GM19438 (cell line): ENCODE results near the gene PTPRN2.
"Not testable (repeated sequence)": the region's sequence is repeated elsewhere in the genome, so short reads cannot be mapped to it uniquely, and the experiment has no call there.

Experiments used
- ATAC-seq: cut with Tn5 transposase; IDR thresholded peaks from one replicate; pipeline ENCODE4 v1.9.1; 2021; ENCODE audit warnings: low read depth; ENCODE audit not compliant: unreplicated experiment

PTPRN2 gene

DNA sequence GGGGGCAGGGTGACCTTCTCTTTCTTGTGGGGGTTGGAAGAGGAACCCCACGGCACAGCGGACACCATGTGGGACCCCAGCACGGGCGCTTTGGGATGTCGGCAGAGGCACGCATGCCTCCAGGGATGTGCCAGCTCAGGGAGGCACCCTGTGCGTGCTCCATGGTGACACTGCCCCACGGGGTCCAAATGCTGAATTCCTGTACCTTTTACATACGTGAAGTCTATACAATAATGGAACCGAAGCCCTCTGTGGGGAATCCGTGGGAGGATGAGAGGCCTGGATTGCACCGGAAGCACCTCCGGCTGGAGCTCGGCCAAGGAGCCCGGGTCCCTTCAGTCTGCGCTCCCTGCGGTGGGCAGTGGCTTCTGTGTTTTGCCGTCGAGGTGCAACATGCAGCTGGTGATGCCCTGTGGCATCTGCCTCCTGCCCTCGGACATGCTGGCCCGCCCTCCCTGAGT, 726.6 kb downstream of the PTPRN2 start:
- no peak for ATAC-seq

DNA sequence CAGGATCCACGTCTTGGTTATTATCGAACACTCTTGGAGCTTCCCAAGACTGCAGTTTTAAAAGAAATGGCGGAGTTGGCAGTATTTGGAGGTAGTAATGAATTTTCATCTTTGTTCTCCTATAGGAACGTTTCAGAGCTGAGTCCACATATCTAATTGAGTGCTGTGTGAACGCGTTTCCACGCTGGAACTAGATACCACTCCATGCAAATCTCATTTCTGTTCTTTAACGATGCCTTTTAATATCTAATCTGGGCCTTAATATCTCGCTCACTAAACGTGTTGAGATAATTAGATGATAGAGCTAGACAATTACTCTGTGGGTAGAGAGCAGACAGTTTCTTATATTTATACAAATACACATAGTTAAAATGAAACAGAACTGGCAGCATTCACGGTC, 727.2 kb downstream of the PTPRN2 start:
- ATAC-seq = no peak

DNA sequence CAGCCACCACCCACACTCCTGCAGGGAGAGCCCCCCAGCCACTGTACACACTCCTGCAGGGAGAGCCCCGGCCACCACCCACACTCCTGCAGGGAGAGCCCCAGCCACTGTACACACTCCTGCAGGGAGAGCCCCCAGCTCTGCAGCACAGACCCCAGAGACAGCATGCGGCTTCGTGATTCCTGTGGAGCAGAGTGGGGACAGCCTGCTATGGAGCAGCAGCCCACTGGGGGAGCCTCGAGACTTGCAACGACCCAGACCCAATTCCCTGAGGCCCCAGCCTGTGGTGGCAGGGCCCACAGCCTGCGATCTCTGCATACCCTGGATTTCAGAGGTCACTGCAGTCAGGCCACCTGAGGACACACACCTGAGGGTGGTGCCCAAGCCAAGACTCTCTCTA, 727.7 kb downstream of the PTPRN2 start:
- no peak for ATAC-seq

DNA sequence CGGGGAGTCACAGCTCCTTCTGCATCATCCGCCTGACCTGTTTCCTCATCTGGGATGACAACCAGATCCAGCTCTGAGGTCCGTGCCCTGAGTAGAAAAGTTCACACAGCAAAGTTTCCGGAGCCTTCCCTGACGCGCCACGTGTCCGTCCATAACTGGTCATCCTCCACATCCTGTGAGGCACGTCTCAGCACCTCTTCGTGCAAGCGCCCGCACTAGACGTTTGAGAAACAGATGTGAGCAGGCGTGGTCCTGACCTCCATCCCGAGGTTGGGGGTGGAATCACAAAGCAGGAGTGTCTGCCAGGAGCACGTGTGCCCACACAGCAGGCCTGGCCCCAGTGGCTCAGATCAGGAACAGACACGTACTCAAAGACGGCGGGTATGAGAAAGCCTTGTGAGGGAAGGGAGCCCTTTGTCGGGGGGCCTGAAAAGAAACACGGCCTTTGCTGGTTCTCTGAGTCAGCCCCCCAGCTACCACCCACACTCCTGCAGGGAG, 730.0 kb downstream of the PTPRN2 start:
- no peak for ATAC-seq

DNA sequence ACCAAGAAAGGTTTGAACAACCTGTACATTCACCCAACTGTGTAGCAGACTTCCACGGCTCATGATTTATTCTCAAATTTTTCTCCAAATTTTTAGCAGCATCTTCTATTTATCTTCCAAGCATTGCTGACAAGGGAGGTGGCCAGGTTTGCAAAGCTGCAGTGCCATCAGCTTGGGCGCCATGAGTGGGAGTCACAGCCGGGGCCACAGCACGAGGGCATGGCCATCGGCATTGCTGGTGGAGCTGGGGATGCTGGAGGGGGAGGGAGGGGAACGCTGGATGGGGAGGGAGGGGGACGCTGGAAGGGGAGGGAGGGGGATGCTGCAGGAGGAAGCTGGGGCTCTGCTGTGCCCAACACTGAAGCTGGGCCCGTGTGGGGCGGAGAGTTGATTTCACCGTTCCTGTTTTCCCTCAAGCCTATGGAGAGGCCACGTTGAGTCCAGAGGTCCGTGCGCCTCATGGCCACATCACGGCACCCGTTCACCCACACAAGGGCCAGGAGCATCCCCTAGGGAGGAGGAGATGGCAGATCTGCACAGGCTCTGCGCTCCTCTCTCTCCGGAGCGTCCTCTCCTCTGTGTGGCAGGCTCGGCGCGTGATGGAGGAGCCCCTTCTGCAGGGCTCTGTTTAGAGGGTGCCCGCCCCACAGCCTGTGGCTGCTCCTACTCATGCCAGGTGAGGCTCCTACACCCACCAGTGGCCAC, 730.6 kb downstream of the PTPRN2 start:
- no peak for ATAC-seq

DNA sequence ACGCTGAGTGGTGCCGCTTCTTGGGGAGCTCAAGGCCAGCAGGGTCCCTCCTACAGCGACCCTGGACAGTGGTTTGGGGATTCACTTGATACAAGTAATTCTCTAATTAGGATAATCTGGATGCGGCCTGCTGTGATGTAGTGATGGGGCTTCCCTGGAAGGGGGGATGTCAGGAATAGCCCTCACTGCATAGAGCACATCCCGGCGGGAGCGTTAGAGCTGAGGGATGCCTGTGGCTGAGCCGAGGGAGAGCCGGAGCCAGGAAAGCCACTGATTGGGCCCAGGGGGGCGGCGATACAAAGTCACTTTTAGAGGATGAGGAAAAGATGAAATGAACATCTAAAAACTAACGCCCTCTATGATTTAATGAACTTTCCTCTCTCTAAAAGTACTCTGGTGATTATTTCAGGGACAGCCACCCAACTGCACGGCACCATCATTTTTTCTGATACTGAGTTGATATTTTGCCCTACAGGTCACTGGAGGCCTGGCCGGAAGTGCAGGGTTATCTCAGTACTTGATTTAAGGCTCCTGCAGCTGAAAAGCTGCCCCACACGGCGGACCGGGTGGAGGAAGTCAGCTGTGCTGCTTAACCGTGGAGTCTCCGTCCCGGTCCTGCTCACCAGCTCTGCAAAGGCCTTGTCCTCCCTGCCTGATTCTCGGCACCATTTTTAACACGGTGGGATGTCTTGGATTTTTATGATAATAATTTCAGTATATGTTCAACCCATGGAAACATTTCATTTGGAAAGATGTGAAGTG, 732.0 kb downstream of the PTPRN2 start:
- ATAC-seq = no peak

DNA sequence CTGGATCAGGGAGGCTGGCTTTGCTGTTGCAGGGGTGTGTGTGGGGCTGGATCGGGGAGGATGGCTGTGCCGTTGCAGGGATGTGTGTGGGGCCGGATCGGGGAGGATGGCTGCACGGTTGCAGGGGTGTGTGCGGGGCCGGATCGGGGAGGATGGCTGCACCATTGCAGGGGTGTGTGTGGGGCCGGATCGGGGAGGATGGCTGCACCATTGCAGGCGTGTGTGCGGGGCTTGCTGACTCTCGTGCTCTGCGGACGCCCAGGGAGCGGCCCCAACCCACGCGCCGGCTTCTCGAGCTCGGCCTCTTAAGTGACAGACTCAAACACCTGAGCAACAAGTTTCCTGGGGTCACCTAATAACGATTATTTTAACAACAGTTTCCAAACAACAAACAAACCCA, 732.6 kb downstream of the PTPRN2 start:
- ATAC-seq = no peak

DNA sequence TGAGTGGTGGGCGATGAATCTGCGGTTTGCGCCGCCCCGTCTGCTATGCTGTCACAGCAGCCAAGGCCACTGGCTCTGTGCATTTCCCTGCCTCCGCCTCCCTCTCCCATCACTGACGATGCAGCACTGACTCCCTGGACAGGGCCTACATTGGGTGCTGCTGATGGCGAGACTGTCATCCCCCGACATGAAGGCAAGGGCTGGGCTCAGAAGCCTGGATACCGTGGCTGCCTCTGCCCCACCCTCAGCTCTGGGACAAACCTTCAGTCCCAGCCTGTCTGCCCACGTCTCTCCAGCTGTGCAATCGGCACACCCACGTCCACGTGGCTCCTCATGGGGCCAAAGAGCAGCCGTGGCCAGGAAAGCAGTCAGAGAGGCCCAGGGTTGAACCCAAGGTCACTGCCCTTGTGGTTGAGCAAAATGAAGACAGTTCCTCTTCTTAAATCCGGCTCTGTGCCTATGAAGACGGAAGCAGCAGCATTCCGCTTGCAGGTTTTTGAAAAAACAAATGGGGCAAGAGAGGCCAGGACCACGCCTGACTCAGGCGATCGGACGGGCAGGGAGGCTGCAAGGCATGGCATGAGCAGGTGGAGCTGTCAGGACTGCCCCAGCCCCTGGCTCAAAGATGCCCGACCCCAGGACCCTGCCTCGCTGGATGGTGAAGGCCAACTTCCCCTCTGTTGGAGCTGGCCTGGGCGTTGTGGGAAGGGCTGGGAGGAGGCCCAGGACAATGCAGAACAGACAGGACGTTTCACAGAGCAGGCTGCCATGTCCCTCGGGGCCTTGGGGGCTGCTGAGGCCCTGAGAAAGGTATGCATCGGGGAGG, 733.3 kb downstream of the PTPRN2 start:
- ATAC-seq = no peak

DNA sequence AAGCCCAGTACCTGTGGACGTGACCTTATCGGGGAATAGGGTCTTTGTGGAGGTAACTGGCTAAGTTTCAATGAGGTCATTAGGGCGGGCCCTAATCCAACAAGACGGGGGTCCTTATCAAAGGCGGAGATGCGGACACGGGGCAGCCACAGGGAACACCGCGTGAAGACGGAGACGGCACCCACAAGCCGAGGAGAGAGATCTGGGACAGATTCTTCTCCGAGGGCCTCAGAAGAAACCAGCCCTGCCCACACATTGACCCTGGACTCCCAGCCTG, 733.9 kb downstream of the PTPRN2 start:
- ATAC-seq = no peak

DNA sequence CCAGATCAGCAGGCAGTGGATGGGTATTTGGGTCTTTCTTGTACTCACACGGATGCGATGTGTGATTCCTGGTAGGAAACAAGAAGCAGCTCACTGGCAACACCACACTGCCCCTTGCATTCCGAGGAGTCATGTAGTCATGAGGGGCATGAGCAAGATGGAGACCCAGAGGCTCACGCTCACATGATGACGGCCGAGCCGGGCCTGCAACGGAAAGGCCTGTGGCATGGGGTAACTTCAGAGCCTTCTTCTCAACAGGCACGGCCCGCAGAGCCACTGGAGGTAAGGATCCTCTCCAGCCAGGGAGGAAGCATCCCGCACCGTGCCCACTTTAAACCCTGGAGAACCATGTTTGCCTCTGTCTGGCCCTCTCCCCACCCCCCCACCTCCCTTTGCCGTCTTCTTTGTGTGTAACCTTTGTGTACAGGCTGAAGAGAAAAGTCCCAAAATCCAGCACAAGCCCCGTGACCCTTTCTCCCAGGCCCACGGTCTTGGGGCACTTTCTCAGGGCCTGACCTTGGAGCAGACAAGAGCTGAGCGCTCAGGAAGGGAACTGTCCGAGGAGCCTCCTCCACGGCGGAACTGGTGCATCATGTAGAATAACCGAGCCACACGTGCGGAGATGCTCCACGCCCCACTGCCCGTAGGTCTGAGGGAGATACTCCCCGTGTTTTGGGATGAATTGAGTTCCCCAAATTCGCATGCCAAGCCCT, 734.4 kb downstream of the PTPRN2 start:
- ATAC-seq = no peak

DNA sequence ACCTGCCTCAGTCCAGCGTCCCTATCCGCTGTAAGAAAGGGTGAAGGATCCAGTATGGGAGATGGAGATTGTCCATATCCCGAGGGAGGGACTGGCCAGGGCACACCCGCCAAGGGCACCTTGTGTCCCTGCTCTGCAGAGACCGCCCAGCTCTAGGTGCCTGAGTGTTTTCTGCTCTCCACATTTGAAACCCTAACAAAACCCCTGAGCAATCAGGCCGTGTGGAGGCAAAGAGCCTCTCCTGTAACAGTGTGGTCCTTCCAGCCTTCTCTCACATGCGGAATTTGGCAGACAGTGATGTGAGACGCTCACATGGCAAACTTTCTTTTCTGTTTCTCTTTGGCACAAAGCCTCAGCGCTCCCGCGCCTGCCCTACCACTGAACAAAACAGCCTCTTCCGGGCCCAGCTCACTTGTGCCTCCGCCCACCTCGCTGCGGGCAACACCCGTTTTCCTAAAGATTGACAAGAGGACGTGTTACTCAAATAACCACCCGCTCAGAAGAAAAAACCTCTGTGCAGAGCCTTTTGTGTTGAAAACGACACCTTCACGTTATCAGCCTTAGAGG, 736.0 kb downstream of the PTPRN2 start:
- ATAC-seq = no peak

DNA sequence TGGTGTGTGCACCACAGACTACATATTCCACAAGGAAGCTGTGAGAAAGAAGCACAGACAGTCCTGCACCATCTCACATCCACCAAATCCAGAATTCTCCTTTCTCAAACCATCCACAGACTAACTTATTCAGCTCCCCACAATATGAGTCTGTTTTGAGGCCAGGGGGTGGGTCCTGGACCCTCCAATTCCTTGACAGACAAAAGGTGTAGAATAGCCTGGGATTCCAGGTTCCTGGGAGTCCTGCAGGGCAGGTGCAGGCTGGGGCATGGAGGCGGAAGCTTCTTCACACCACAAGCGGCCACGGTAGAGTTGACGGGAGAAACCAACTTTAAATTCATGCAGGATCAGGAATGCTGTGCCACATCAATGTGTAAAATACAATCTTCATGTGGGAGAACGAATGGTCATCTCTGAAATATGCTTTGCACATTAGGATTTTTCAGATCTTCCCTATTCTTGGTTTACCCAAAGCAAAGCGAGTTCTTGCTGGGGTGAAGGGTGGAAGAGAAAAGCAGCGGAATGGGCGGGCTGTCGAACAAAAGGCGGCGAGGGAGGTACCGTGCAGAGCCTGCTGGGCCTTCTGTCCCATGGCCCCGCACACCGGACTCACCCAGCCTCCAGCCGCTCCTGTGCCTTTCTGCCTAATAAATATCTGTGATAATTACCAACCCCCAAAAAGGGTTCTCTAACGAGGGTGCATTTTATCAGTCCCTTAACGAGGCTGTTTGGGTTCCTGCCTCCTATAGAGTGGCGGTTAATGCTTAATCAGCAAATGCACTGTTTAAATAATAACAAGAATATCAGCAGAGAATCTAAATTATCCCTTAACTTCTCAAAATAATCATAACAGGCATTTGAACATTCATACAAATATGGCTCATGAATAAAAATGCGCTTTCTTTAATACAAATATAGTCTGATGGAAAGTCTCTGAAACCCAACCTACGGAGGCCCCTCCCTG, 736.9 kb downstream of the PTPRN2 start:
- ATAC-seq = no peak

DNA sequence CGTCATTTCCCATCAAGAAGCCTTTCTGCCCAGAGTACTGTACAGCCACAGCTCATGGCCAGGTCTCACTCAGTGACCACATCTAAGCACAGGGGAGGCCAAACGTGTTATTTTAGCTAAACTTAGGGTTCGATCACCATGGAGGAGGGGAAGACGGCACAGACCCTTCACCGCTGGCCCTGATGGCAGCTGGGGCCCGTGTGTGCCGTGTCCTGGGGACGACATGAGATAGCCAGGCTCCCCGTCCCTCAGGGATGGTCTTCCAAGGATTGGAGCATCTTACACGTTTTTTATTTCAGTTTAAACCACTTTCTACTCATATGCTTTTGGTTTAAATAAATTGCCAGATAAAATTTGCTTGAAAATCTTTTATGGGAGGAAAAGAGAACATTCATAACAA, 737.9 kb downstream of the PTPRN2 start:
- no peak for ATAC-seq

DNA sequence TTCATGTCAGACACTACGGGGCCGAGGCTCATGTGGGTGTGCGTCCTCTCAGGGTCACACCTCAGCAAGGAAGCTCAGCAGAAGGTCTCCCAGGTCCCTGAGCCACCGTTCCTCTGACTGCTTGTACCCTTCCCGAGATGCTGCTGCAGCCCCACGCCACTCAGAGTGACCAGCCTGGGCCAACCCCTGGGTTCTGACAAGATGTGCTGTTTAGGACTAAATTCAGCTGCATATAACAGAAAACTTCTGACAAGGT, 738.4 kb downstream of the PTPRN2 start:
- ATAC-seq = no peak

DNA sequence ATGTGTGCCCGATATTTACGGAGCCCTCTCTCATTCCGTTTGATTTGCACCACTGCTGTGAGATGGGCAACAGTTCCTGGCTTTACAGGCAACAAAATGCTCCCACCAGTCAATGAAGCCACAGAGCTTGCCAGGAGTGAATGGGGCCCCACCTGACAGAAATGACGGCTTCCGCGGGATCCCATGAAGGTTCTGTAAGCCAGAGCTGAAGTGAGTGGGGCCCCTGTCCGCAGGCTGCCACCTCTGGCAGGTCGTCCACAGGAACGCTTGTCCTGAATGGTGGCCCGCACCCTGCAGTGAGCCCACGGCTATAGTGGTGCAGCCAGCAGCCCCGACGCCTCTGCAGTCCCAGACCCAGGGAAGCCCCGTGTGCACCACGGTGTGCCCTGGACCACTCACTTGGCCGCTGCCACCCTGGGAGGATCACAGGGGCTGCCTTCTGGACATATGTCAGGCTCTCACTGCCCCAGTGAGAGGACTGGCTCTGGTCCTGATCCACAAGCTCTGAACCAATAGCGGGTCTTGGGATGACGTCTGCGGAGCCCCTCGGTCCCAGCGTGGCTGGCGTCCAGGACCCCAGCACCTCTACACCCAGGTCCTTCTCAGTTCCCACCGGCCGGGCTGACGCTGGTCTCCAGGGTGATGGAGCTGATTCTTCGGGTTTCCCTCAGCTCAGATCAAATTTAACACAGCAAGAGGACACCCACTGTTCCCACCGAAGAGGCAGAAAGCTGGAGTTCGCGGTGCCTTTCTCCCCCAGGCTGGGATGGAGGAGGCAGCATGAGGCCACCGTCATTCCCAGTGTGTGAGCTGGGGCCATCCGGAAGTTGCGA, 738.9 kb downstream of the PTPRN2 start:
- no peak for ATAC-seq

DNA sequence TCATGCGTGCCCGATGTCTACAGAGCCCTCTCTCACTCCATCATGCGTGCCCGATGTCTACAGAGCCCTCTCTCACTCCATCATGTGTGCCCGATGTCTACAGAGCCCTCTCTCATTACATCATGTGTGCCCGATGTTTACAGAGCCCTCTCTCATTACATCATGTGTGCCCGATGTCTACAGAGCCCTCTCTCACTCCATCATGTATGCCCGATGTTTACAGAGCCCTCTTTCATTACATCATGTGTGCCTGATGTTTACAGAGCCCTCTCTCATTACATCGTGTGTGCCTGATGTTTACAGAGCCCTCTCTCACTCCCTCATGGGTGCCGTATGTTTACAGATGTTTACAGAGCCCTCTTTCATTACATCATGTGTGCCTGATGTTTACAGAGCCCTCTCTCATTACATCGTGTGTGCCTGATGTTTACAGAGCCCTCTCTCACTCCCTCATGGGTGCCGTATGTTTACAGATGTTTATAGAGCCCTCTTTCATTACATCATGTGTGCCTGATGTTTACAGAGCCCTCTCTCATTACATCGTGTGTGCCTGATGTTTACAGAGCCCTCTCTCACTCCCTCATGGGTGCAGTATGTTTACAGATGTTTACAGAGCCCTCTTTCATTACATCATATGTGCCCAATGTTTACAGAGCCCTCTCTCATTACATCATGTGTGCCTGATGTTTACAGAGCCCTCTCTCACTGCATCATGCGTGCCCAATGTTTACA, 739.7 kb downstream of the PTPRN2 start:
- not testable (repeated sequence) for ATAC-seq

DNA sequence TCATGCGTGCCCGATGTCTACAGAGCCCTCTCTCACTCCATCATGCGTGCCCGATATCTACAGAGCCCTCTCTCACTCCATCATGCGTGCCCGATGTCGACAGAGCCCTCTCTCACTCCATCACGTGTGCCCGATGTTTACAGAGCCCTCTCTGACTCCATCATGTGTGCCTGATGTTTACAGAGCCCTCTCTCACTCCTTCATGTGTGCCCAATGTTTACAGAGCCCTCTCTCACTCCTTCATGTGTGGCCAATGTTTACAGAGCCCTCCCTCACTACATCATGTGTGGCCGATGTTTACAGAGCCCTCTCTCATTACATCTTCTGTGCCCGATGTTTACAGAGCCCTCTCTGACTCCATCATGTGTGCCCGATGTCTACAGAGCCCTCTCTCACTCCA, 740.9 kb downstream of the PTPRN2 start:
- ATAC-seq = not testable (repeated sequence)

DNA sequence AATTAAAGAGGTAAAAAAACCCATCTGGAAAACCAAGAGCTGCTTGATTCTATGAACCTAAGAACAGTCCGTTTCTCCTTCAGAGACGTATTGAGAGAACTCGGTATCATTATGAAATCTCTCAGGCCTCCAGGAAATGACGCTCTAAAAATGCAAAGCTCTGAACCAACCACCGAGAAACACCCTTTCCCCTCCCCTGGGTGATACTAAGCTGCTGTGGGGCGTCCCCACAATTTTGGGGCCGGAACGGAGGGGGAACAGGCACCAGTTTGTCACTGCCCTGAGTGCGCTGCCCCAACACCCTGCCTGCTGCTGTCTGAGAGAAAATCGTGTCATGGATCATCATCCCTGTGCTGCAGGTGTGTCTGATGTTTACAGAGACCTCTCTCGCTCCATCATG, 741.4 kb downstream of the PTPRN2 start:
- ATAC-seq = no peak
